Activated T-helper 1 cell treated with Interleukin-2 at 50 U/mL for 16 hours (primary cell): ENCODE measurements around the gene C17orf67.

Source experiments
- DNase-seq: peaks from one replicate; pipeline ENCODE4 v3.0.0-alpha.2; 2020; ENCODE audit warnings: low read depth

Gene C17orf67

GRCh38 chr17:56808503-56808902, 25.2 kb downstream of the C17orf67 start:
- no peak for DNase-seq

- no peak for DNase-seq
Measured at GRCh38 chr17:56807723-56808122, 26.0 kb downstream of the C17orf67 start.

- no peak for DNase-seq
Measured at GRCh38 chr17:56806949-56807348, 26.8 kb downstream of the C17orf67 start.

DNA sequence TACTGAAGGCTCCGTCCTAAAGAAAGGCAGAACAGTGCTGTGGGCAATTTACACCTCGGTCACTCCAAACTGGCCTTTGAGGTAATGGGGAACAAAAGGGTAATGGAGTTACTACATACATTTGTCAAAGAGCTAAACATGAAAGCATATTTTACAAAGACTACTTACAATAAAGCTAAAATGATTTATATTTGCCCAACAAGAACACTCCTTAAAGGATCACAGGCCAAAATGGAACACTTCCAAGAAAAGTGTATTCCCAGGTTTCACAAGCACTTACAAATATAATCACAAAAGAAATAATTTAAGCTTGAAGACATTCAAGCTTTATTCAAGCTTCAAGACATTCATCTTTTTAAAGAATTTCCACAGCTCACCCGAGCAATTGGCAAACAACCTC, 29.3 kb downstream of the C17orf67 start:
- DNase-seq: no peak

DNA sequence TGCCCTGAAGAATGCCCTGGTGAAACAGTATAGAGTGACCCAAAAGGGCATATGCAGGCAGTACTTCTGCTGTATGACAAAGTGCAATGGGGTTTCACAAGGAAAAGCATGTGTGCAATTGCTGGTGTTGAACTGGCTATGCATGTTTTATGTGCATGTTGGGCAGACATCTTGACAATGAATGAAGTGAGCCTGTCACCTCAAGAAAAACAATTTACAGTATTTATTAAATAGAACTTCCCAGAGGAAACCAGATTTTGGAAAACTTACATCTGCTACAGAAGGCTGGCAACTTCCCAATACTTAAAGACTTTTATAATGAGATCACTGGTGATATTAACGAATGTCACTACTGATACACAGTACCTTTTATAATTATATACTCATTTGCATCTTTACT, 30.6 kb downstream of the C17orf67 start:
- no peak for DNase-seq

DNA sequence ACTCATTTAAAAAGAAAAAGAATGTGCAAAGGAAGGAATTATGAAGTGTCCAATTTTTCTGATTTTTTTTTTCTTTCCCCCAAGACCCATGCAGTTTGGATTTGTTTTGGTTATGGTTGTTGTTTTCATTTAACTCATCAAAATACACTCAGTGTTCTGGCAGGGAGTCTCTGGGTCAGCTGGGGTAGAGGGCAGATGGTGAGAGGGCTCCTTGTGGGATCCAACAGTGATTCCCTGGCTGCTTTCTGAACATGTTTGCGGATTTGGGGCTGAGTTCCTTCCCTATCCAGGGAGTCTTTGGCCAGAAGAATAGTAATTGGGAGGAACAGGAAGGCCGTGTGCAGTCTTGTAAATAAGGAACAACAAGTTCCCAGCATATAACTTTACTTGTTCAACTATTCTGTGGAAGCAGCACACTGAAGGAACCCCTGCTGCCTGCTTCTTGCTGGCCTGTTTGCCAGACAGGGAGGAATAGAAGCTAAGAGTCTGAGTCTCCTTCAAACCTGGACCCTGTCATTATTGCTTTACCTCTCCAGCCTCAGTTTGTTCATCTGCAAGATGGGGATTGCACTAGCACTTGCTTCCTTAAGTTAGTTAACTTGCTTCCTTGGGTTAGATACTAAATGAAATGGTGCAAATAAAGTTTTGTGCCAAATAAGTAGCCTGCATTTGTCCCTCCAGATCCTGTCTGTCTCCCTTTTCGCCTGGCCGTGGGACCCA, 32.1 kb downstream of the C17orf67 start:
- no peak for DNase-seq

DNA sequence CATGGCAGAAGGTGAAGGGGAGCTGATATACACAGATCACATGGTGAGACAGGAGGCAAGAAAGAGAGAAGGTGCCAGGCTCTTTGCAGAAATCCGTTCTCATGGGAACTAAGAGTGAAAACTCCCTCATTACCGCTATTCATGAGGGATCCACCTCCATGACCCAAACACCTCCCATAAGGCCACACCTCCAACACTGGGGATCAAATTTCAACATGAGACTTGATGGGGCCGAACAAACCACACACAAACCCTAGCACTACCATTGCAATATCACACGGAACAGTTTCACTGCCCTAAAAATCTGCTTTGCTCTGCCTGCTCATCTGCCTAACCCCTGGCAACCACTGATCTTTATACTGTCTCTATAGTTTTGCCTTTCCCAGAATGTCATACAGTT, 34.8 kb downstream of the C17orf67 start:
- DNase-seq: no peak

- DNase-seq: no peak
Measured at GRCh38 chr17:56796536-56796935, 37.2 kb downstream of the C17orf67 start.

DNA sequence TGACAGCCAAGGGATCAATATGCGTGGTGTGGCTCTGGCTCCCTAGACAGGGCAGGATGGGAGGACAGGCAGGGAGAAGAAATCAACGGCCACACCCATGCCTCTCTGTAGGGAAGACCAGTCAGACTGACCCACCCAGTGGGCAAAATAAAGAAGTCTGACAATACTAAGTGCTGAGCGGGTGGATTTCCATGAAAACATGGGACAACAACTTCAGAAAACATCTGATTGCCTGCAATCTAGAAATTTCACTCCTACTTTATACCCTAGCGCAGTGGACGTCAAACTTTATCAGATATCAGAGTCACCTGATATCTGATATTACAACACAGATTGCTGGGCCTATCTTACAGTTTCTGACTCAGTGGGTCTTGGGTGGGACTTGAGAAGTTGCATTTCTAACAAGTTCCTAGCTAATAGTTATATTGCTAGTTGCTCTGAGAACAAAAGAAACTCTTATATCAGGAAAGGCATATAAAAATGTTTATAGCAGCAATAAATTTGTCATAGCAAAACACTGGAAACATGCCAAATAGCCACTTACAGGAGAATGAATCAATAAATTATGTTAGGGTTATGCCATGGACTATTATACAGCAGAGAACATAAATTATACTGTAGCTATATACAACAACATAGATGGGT, 38.4 kb downstream of the C17orf67 start:
- DNase-seq: no peak

DNA sequence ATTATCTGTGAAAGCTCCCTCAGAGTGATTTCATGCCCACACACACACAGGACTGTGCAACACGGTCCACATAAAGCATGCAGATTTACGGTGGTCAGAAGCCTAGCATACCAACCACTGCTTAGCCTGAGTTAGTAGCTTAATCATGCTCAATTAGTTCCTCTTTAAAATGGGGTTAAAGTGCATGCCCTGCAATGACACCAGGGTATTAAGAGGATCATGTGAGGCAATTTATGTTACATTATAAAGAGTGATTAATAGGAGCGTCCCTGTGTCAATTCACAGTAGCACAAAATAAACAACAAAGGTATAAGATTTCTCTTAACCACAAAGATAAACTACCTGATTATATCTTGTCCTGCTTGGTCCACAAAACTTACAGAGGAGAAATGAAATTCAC, 39.8 kb downstream of the C17orf67 start:
- DNase-seq: no peak

DNA sequence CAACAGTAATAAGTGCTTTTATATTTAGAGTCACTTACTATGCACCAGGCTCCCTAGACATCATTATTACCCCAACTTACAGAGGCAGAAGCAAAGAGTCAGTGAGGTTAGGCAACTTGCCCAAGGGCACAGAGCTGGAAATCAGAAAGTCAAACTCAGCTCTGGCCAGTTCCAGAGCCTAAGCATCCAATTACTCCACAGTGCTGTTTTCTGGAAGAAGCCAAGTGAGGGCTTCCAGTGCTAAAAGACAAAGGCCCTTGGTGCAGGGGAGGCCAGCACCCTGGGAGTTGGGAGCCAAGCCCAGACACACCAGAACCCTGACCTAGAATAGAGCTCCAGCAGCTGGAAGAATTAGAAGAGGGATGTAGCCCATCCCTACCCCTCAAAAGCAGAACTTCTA, 40.2 kb downstream of the C17orf67 start:
- DNase-seq: no peak

GRCh38 chr17:56792267-56792666, 41.5 kb downstream of the C17orf67 start:
- DNase-seq: no peak

- peak; percentile 3 for DNase-seq
Measured at GRCh38 chr17:56786989-56787482, 46.7 kb downstream of the C17orf67 start.

DNA sequence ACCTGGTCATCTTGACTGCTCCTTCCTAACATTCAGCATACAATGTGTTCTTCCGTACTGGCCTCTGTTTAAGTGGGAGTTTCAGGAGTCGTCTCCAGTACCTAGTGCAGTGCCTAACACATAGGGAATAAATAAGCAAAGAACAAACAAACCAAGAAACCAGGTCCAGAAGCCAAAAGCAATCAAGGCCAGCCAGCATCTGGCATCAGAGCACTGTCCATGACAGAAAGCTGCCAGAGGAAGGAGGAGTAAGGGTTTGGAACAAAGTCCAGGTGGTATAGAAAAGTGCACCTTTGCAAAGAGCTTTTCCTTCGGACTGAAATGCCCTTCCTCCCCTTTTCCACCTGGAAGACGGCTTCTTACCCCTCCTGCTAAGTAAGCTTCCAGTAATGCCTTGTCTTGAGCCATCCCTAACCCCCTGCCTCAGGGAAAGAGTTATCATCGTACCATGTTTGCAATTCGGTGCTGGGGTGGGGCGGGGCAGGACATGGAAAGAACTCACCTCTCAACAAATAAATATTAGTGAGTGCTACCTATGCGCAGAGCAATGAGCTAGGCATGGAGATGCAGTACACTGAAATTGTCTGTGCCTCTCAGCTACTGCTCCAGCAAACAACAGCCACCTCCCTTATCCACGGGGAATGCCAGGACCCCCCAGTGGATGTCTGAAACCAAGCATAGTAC, 47.6 kb downstream of the C17orf67 start:
- no peak for DNase-seq

DNA sequence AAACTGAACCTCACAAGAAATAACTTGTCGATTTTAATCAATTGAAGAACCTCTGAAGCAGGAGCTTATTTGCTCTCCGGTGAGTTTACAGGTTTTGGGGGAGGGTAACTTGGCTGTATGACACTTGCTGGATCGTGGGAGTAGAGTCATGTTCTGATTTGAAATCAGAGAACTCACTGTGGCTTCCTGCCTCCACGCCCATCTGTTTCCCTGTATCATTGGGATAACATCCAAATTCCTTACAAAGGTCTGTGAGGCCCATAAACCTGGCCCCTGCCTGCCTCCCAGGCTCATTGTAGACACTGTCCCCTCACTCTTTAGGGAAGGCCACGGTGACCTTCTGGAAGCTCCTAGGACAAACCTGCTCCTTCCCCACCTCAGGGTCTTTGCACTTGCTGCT, 48.3 kb downstream of the C17orf67 start:
- DNase-seq: no peak

DNA sequence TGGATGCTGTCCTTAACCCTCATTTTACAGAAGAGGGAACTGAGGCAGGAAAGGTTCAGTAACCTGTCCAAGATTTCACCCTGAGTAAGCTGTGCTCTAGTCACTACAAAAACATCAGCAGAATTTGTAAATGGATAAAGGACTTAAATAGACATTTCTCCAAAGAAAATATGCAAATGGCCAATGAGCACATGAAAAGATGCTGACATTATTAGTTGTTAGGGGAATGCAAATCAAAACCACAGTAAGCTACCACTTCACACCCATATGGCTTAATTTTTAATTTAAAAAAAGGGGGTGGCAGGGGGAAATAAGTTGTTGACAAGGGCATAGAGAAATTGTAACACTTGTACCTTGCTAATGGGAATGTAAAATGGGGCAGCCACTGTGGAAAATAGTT, 51.4 kb downstream of the C17orf67 start:
- no peak for DNase-seq

GRCh38 chr17:56781906-56782305, 51.8 kb downstream of the C17orf67 start:
- no peak for DNase-seq

GRCh38 chr17:56779898-56780777, 53.6 kb downstream of the C17orf67 start:
- DNase-seq: peak; percentile 83

GRCh38 chr17:56779322-56779721, 54.4 kb downstream of the C17orf67 start:
- DNase-seq: no peak

- no peak for DNase-seq
Measured at GRCh38 chr17:56778898-56779297, 54.8 kb downstream of the C17orf67 start.

GRCh38 chr17:56777859-56778258, 55.9 kb downstream of the C17orf67 start:
- DNase-seq: no peak

GRCh38 chr17:56774650-56775049, 59.1 kb downstream of the C17orf67 start:
- no peak for DNase-seq
